GM18499 (cell line): Measurements from ENCODE around the gene RANBP10.
"Not testable (repeated sequence)": the region's sequence is repeated elsewhere in the genome, so short reads cannot be mapped to it uniquely, and the experiment has no call there.

Source experiments
- ATAC-seq: cut with Tn5 transposase; IDR thresholded peaks from one replicate; pipeline ENCODE4 v1.9.1; 2021; ENCODE audit warnings: moderate number of reproducible peaks; ENCODE audit not compliant: insufficient read depth, unreplicated experiment

The RANBP10 gene

GRCh38 chr16:67781565-67781921 is 24.8 kb downstream of the RANBP10 start:
- ATAC-seq = no peak

- no peak for ATAC-seq
Observed at GRCh38 chr16:67780847-67781564, 25.4 kb downstream of the RANBP10 start.

GRCh38 chr16:67779256-67780014 is 26.9 kb downstream of the RANBP10 start:
- no peak for ATAC-seq

GRCh38 chr16:67775273-67775672 is 31.1 kb downstream of the RANBP10 start:
- no peak for ATAC-seq

GRCh38 chr16:67774457-67774853 is 31.9 kb downstream of the RANBP10 start:
- no peak for ATAC-seq

- no peak for ATAC-seq
Observed at GRCh38 chr16:67773569-67774456, 32.5 kb downstream of the RANBP10 start.

- no peak for ATAC-seq
Observed at GRCh38 chr16:67773099-67773498, 33.3 kb downstream of the RANBP10 start.

GRCh38 chr16:67770346-67770991 is 35.9 kb downstream of the RANBP10 start:
- ATAC-seq = no peak

GRCh38 chr16:67767953-67768352 is 38.4 kb downstream of the RANBP10 start:
- ATAC-seq = no peak

GRCh38 chr16:67766291-67766690 is 40.1 kb downstream of the RANBP10 start:
- no peak for ATAC-seq

GRCh38 chr16:67764158-67764667 is 42.1 kb downstream of the RANBP10 start:
- no peak for ATAC-seq

GRCh38 chr16:67763066-67763465 is 43.3 kb downstream of the RANBP10 start:
- ATAC-seq = no peak

- no peak for ATAC-seq
Observed at GRCh38 chr16:67762385-67762784, 44.0 kb downstream of the RANBP10 start.

GRCh38 chr16:67761924-67762323 is 44.4 kb downstream of the RANBP10 start:
- ATAC-seq = no peak

- ATAC-seq = no peak
Observed at GRCh38 chr16:67760956-67761230, 45.5 kb downstream of the RANBP10 start.

GRCh38 chr16:67760206-67760955 is 46.0 kb downstream of the RANBP10 start:
- no peak for ATAC-seq

GRCh38 chr16:67758966-67759365 is 47.4 kb downstream of the RANBP10 start:
- no peak for ATAC-seq

- ATAC-seq = no peak
Observed at GRCh38 chr16:67758006-67758405, 48.4 kb downstream of the RANBP10 start.

GRCh38 chr16:67752641-67753040 is 53.7 kb downstream of the RANBP10 start:
- ATAC-seq = no peak

GRCh38 chr16:67751331-67751730 is 55.0 kb downstream of the RANBP10 start:
- not testable (repeated sequence) for ATAC-seq
